Type B pancreatic cell (in vitro differentiated cells): Measurements from ENCODE around the gene C1orf52. TPM values are rescaled to one million over a fixed set of nuclear protein-coding genes. Genes with fewer than 3 reads are reported as not detected.

Source experiments
- DNase-seq: peaks from one replicate; pipeline ENCODE4 v3.0.0; 2021; ENCODE audit warnings: mixed read lengths; ENCODE audit not compliant: unreplicated experiment; ENCODE audit errors: extremely low spot score
- H3K27ac Mint-ChIP-seq: 2 replicates; pipeline ENCODE4 v1.8.0; 2021; ENCODE audit warnings: mild to moderate bottlenecking, mixed read lengths
- H3K27me3 Mint-ChIP-seq: 2 replicates; pipeline ENCODE4 v1.8.0; 2021; ENCODE audit warnings: mixed read lengths
- H3K36me3 Mint-ChIP-seq: 2 replicates; pipeline ENCODE4 v1.8.0; 2021; ENCODE audit warnings: mixed read lengths
- H3K4me1 Mint-ChIP-seq: one replicate; pipeline ENCODE4 v1.8.0; 2021; ENCODE audit warnings: mixed read lengths; ENCODE audit not compliant: unreplicated experiment
- H3K4me3 Mint-ChIP-seq: 2 replicates; pipeline ENCODE4 v1.8.0; 2021; ENCODE audit warnings: mild to moderate bottlenecking, mixed read lengths
- H3K9me3 Mint-ChIP-seq: 2 replicates; pipeline ENCODE4 v1.8.0; 2021; ENCODE audit warnings: mixed read lengths
- CTCF ChIP-seq: fragments of 200-600 bp; sonication (generic); conservative IDR thresholded peaks from 2 replicates; pipeline ENCODE4 v1.5.0; 2021; ENCODE audit warnings: antibody characterized with exemption, mild to moderate bottlenecking
- total RNA-seq: library from RNA; stranded (reverse); gene quantifications from 2 replicates; pipeline ENCODE4 v1.2.1, GENCODE V29; 2021; ENCODE audit warnings: low replicate concordance

C1orf52 gene
- total RNA-seq, 1 donor from 2014 or later, result 31.2 TPM

GRCh38 chr1:85273397-85273796, 13.9 kb upstream of the C1orf52 start:
- peaks cover 31% of the 10 kb centered on the region for H3K36me3 Mint-ChIP-seq
- no peak overlapping the region for H3K4me3 Mint-ChIP-seq
- no peak for DNase-seq
- H3K27me3 Mint-ChIP-seq, result no peaks in the 10 kb centered on the region
- H3K27ac Mint-ChIP-seq, result peak overlapping the region; percentile 0
- no peaks in the 10 kb centered on the region for H3K9me3 Mint-ChIP-seq
- no peak for TF ChIP-seq CTCF
- peaks cover 22% of the 10 kb centered on the region for H3K4me1 Mint-ChIP-seq

DNA sequence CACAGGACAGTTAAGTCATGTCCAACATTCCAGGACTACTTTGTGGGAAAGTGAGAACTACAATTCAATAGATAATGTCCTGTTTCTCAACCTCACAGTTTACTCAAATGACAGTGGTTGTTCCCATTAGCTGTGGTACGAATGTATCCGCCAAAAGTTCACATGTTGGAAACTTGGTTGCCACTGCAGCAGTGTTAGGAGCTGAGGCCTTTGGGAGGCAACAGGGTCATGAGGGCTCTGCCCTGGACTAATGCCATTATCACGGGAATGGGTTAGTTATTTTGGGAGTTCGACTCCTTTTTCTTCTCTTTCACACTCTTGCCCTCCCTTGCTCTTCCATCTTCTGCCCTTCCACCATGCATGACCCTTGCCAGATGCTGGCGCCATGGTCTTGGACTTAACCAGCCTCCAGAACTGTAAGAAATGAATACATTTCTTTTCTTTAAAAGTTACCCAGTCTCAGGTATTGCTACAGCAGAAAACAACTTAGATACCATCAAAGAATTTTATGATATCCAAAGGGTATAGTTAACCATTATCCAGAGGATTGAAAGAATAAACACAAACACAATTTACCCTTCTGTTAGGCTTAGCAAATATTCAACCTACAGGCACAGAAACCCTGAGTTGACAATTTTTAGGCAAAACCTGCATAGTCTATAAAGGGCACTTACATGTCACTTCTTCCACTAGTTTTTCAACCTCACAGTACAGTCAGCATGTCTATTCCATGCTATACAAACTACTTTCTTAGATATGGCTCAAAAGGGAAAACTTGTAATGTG, 9.5 kb upstream of the C1orf52 start:
- DNase-seq, result no peak
- Mint-ChIP-seq H3K4me1 (peaks cover 4% of the 10 kb centered on the region), H3K27me3 (no peaks in the 10 kb centered on the region), H3K4me3 (no peak overlapping the region), H3K27ac (no peak overlapping the region), H3K36me3 (peaks cover 37% of the 10 kb centered on the region), H3K9me3 (no peaks in the 10 kb centered on the region)
- TF ChIP-seq CTCF, result no peak

- no peaks in the 10 kb centered on the region for H3K4me1 Mint-ChIP-seq
- H3K9me3 Mint-ChIP-seq, result no peaks in the 10 kb centered on the region
- no peak overlapping the region for H3K4me3 Mint-ChIP-seq
- no peaks in the 10 kb centered on the region for H3K27me3 Mint-ChIP-seq
- DNase-seq, result no peak
- TF ChIP-seq CTCF, result no peak
- H3K36me3 Mint-ChIP-seq, result peaks cover 33% of the 10 kb centered on the region
- no peak overlapping the region for H3K27ac Mint-ChIP-seq
Measured at GRCh38 chr1:85267313-85267712, 7.9 kb upstream of the C1orf52 start.

DNA sequence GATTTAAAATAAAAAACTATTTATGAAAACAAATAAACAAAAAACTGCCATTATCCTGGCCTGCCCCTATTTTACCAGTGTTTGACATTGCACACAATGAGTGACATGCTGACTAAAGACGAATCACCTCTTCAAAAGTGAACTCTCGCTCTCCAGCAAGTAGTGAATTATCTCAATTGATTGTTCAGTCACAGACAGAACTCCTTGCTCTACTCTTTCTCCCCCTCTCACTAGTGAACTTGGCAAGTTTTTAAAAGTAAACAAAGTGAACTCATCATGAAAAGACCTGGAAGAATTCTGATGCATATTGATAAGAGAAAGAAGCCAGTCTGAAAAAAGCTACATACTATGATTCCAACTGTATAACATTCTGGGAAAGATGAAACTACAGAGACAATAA, 4.7 kb upstream of the C1orf52 start:
- peaks cover 25% of the 10 kb centered on the region for H3K36me3 Mint-ChIP-seq
- H3K27ac Mint-ChIP-seq, result no peak overlapping the region
- H3K4me3 Mint-ChIP-seq, result no peak overlapping the region
- H3K4me1 Mint-ChIP-seq, result no peaks in the 10 kb centered on the region
- no peak for TF ChIP-seq CTCF
- no peaks in the 10 kb centered on the region for H3K9me3 Mint-ChIP-seq
- DNase-seq, result no peak
- H3K27me3 Mint-ChIP-seq, result no peaks in the 10 kb centered on the region

GRCh38 chr1:85262985-85263384, 3.5 kb upstream of the C1orf52 start:
- no peak overlapping the region for H3K4me3 Mint-ChIP-seq
- TF ChIP-seq CTCF, result no peak
- no peaks in the 10 kb centered on the region for H3K27me3 Mint-ChIP-seq
- H3K9me3 Mint-ChIP-seq, result no peaks in the 10 kb centered on the region
- peaks cover 7% of the 10 kb centered on the region for H3K4me1 Mint-ChIP-seq
- no peak for DNase-seq
- no peak overlapping the region for H3K27ac Mint-ChIP-seq
- peaks cover 27% of the 10 kb centered on the region for H3K36me3 Mint-ChIP-seq
